Heart right ventricle (tissue), 16 donors: ENCODE results near the gene APC2. TPM values are rescaled to one million over a fixed set of nuclear protein-coding genes. Genes with fewer than 3 reads are reported as not detected.

Experiments used
- ATAC-seq, 8 donors: fragments of 200-7000 bp; cut with Tn5 transposase; one replicate each; pipeline ENCODE4 v1.9.1; 2020; ENCODE audit warnings: mild to moderate bottlenecking in 8 of 8, moderate library complexity in 8 of 8, moderate number of reproducible peaks in 1 of 8
- DNase-seq, 2 donors: peaks; one replicate each; pipeline ENCODE4 v3.0.0-alpha.2; 2020
- H3K27ac ChIP-seq, 10 donors: fragments of 200-600 bp; sonication (generic) in 2 of 10; one replicate each; pipeline versions ENCODE4 v1.5.0 to v1.8.0; 2020 to 2022; ENCODE audit warnings: mild to moderate bottlenecking in 3 of 10
- H3K27me3 ChIP-seq, 7 donors: fragments of 200-600 bp; one replicate each; pipeline ENCODE4 v1.8.0; 2021 to 2022; ENCODE audit warnings: mild to moderate bottlenecking in 2 of 7
- H3K36me3 ChIP-seq, 9 donors: fragments of 200-600 bp; sonication (generic) in 1 of 9; one replicate each; pipeline versions ENCODE4 v1.5.0 to v1.8.0; 2020 to 2022; ENCODE audit warnings: mild to moderate bottlenecking in 2 of 9
- H3K4me1 ChIP-seq, 9 donors: fragments of 200-600 bp; sonication (generic) in 1 of 9; one replicate each; pipeline versions ENCODE4 v1.5.0 to v1.8.0; 2020 to 2022; ENCODE audit warnings: mild to moderate bottlenecking in 4 of 9
- H3K4me3 ChIP-seq, 10 donors: fragments of 200-600 bp; sonication (generic) in 2 of 10; one replicate each; pipeline versions ENCODE4 v1.5.0 to v1.8.0; 2020 to 2022; ENCODE audit warnings: mild to moderate bottlenecking in 7 of 10, moderate library complexity in 2 of 10
- H3K9me3 ChIP-seq, 11 donors: fragments of 200-600 bp in 10 of 11; sonication (generic) in 2 of 11; one replicate each; pipeline versions ENCODE4 v1.5.0 to v1.8.0; 2013 to 2022; ENCODE audit warnings: mild to moderate bottlenecking in 2 of 11, control low read depth in 1 of 11, moderate library complexity in 1 of 11
- WGBS, 2 donors: extraction: QIAGEN DNeasy Blood & Tissue Kit; methylation state at CpG; one replicate each; pipeline ENCODE4 v1.1.7; 2013; ENCODE audit warnings: inconsistent platforms in 1 of 2; 5-methylcytosine and 5-hydroxymethylcytosine counted together
- intact Hi-C, 10 donors: fragments of 100-400 bp; cut with DNase I; formaldehyde crosslinking; loops; one replicate each; pipeline versions ENCODE4 v1.11.1 to v1.14.2; 2022
- polyA plus RNA-seq, 2 donors: library from polyadenylated mRNA; stranded (reverse); fragments of 200-250 nt; gene quantifications; one replicate each; pipeline ENCODE4 v1.2.3, GENCODE V29; 2013
- total RNA-seq, 10 donors: library from RNA; stranded (reverse); fragmentation: NEBNext Ultra II Directional in 3 of 10; extraction: Animal tissue kit (Norgen Biotek cat#: 25700) in 3 of 10; gene quantifications; one replicate each; pipeline versions ENCODE4 v1.2.1 to v1.2.4, GENCODE V29; 2021 to 2023
- TF ChIP-seq, protein P1 (sequence below), 9 donors: fragments of 200-600 bp; sonication (generic) in 2 of 9; IDR thresholded peaks; one replicate each; pipeline versions ENCODE4 v1.5.0 to v1.8.0; 2021 to 2022; ENCODE audit warnings: antibody characterized with exemption in 9 of 9, mild to moderate bottlenecking in 5 of 9, moderate library complexity in 1 of 9
- donor health status: Arrhythmogenic right ventricular cardiomyopathy.
- donor health status: ischemic (EF 13 %, LVEDD 7.1; RV severe dilation, severe dysfunction).
- donor health status: healthy with polysubstance abuse.
- donor health status: DM: no; HTN: yes; CAD: no.
- donor health status: DM: no; HTN: no; CAD: no.
- donor health status: ischemic (EF 25% LVEDD 6.9; RV normal size, moderate dysfunction).
- donor health status: ischemic (EF 25% LVEDD 5.7; RV mildly dilated, moderate dysfunction).
- donor health status: healthy.
- donor health status: DM: yes; HTN: yes; CAD: no.
- donor health status: Ischemic cardiomyopathy.
- donor health status: ischemic (EF 35%, LVEDD 5.7; RV mildly dilated, moderate dysfunction).
- donor health status: nonischemic (EF 11% LVEDD 7.7; RV severe dilation, severe dysfunction).
- donor health status: DM: yes; HTN: yes; CAD: no.
- donor health status: PGD.
- donor health status: ischemic (EF 29% LVEDD 5.4; RV normal size, mild dysfunction).
- donor health status: nonischemic (EF 23%, LVEDD 6.1; RV moderate dilation, normal function).

The APC2 gene
- total and polyA plus RNA-seq, 12 donors: 0.02 to 0.23 (median 0.09) TPM; not detected in 1

DNA sequence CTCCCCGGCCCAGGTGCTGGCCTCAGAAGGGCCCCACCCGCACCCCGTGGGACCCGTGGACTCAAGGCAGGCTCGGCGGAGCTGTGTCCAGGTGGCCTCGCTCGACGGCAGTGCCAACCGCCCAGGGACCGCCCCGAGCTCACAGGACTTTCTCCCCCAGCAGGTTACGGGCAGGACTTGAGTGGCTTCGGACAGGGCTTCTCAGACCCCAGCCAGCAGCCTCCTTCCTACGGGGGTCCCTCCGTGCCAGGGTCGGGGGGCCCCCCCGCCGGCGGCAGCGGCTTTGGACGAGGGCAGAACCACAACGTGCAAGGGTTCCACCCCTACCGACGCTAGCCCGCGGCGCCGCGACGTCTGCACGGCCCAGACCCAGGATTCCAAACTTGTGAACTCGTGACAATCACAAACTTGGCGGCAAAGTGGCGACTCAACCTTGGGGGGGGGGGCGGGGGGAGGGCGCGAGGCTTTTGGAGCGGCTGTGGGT lies 15.3 kb upstream of the APC2 start:
- peaks cover 0 to 71% (median 48%) of the 10 kb centered on the region in 9 donors for H3K36me3 ChIP-seq
- no peak for ATAC-seq
- no peaks in the 10 kb centered on the region for H3K9me3 ChIP-seq

DNA sequence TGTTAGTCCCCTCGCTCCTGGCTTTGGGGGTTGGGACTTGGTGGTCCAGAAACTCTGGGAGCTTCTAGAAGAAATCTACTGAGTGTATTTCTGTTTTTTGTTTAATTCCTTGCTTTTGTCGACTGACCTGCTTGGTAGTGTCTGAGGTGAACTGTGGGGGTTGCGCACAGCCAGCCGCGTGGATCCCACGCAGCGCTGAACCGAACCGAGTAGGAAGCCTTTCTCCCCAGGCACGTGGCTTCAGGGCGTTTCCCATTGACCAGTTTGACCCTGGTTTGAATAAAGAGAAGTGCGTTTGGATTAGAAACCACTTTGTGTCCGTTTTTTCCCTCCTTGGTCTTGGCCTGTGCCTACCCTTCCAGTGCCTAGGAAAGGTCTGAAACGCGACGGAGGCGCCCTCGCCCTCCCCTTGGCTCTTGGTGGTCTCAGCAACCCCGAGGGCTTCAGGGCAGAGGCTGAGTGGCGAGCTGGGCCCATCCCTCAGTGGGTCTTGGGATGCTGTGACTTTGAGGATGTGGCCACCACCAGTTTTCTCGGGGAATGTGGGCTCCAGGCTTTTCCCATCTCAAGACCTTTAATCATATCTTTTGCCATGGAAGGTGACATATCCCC lies 14.4 kb upstream of the APC2 start:
- WGBS, 2 donors: 88% methylated on average over 21 of the region's 21 CpGs
- H3K36me3 ChIP-seq: peaks cover 0 to 71% (median 50%) of the 10 kb centered on the region in 9 donors

More for the DNA sequence above, 15.3 kb upstream of the APC2 start:
- intact Hi-C loops: loop anchor here in 1 of 10 donors (5.0 kb wide), 1 partner anchor 157 kb away; the partner anchor contains the start of gene FAM174C
- no peak for DNase-seq
- 86 to 89% methylated on average over 39 of the region's 39 CpGs for WGBS, 2 donors
- H3K4me3 ChIP-seq: no peak overlapping the region
- H3K27ac ChIP-seq: no peak overlapping the region
- H3K4me1 ChIP-seq: peaks cover 4 to 26% (median 20%) of the 10 kb centered on the region in 9 donors
- H3K27me3 ChIP-seq: no peaks in the 10 kb centered on the region
- TF ChIP-seq, protein P1, sequence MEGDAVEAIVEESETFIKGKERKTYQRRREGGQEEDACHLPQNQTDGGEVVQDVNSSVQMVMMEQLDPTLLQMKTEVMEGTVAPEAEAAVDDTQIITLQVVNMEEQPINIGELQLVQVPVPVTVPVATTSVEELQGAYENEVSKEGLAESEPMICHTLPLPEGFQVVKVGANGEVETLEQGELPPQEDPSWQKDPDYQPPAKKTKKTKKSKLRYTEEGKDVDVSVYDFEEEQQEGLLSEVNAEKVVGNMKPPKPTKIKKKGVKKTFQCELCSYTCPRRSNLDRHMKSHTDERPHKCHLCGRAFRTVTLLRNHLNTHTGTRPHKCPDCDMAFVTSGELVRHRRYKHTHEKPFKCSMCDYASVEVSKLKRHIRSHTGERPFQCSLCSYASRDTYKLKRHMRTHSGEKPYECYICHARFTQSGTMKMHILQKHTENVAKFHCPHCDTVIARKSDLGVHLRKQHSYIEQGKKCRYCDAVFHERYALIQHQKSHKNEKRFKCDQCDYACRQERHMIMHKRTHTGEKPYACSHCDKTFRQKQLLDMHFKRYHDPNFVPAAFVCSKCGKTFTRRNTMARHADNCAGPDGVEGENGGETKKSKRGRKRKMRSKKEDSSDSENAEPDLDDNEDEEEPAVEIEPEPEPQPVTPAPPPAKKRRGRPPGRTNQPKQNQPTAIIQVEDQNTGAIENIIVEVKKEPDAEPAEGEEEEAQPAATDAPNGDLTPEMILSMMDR (IDR thresholded peaks at IDR 0.05): no peak

DNA sequence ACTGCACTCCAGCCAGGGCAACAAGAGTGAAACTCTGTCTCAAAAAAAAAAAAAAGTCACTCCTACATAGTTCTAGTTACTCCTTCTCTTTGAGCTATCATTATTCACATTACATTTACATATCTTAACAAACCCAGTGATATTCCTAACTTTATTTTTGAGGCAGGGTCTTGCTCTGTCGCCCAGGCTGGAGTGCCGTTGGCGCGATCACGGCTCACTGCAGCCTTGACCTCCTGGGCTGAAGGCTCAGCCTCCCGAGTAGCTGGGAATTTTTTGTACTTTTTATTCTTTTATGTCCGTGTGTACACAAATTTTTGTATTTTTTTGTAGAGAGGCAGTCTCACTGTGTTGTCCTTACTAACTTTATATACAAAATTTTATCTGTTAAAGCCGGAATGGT lies 12.3 kb upstream of the APC2 start:
- Histone ChIP-seq H3K4me3 (peak overlapping the region in 3 of 10 donors; percentile 88 to 98 (median 96)), H3K27ac (peak overlapping the region in 3 of 10 donors; percentile 75 to 94 (median 91)), H3K4me1 (peaks cover 5 to 30% (median 25%) of the 10 kb centered on the region in 9 donors), H3K36me3 (peaks cover 0 to 71% (median 50%) of the 10 kb centered on the region in 9 donors), H3K9me3 (no peaks in the 10 kb centered on the region), H3K27me3 (no peaks in the 10 kb centered on the region)
- ATAC-seq (no peak), DNase-seq (no peak)
- intact Hi-C loops: loop anchor here in 1 of 10 donors (5.0 kb wide), 1 partner anchor 160 kb away; the partner anchor contains the start of gene FAM174C
- TF ChIP-seq, protein P1 (IDR thresholded peaks at IDR 0.05): no peak
- 60 to 68% methylated on average over 8 of the region's 8 CpGs for WGBS, 2 donors

More for the DNA sequence above, 14.4 kb upstream of the APC2 start:
- no peaks in the 10 kb centered on the region for H3K27me3 ChIP-seq
- no peak overlapping the region for H3K27ac ChIP-seq
- intact Hi-C loops: loop anchor here in 1 of 10 donors (5.0 kb wide), 1 partner anchor 158 kb away; the partner anchor contains the start of gene FAM174C
- H3K4me3 ChIP-seq: no peak overlapping the region
- ATAC-seq (no peak), DNase-seq (no peak)
- TF ChIP-seq, protein P1 (IDR thresholded peaks at IDR 0.05): no peak
- no peaks in the 10 kb centered on the region for H3K9me3 ChIP-seq
- H3K4me1 ChIP-seq: peaks cover 5 to 27% (median 22%) of the 10 kb centered on the region in 9 donors

DNA sequence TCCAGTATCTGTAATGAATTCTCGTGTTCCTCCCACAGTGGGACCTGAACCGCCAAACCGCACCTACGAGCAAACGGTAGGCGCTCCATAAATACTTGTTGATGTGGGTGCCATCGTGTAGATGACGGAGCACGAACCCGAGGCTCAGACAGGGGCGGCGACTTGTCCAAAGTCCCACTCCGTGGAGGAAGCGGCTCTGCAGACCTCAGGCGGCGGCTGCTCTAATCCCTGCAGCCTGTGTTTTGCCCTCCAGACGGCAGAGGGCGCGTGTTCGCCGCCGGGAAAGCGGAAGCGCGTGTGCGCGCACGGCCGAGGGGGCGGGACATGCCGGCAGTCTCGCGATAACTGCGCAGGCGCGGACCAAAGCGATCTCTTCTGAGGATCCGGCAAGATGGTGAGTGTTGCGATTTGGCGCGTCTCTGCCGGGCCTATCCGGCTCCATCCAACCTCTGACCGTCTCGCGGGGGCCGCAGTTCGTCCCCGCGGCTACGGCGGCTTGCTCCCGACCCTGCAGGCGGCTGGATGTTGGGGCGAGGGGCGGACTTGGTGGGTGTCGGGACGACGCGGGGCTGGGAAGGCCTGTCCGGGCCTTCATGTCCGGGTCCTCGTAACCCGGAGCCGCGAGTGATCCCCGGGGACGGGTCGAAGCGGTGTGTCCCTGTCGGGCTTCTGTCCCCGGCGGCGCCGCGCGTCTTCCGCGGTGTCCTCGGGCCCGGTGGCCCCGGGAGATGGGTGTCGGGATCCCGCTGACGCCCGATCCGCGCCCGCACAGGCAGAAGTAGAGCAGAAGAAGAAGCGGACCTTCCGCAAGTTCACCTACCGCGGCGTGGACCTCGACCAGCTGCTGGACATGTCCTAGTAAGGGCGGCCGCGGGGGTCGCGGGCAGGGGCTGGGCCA lies 11.6 kb upstream of the APC2 start, which contains the start of gene RPS15:
Gene RPS15 (plus strand): TSS at position 362 of the 898 bp plus-strand sequence. CDS start 30 bp downstream, at position 392.
- intact Hi-C loops: loop anchor here in 1 of 10 donors (5.0 kb wide), 1 partner anchor 161 kb away; the partner anchor contains the start of gene FAM174C
- Histone ChIP-seq H3K36me3 (peaks cover 0 to 68% (median 43%) of the 10 kb centered on the region in 9 donors), H3K4me1 (peaks cover 5 to 30% (median 25%) of the 10 kb centered on the region in 9 donors), H3K4me3 (peak within 1 kb of the TSS; percentile 63 to 99 (median 86)), H3K27ac (peak within 1 kb of the TSS; percentile 75 to 94 (median 86)), H3K27me3 (no peaks in the 10 kb centered on the region), H3K9me3 (no peaks in the 10 kb centered on the region)
- ATAC-seq (peak; percentile 91 to 96 (median 94)), DNase-seq (peak; percentile 94 to 97)
- TF ChIP-seq, protein P1 (IDR thresholded peaks at IDR 0.05): peak; percentile 90 to 99 (median 96)
- 1% methylated on average over 90 to 100 of the region's 100 CpGs for WGBS, 2 donors
